GM10248 (cell line): Measurements from ENCODE around the gene FRMD5.

ENCODE experiments used
- CTCF ChIA-PET: fragments of 300-600 bp; sonication (Branson Sonifier 250); formaldehyde crosslinking; extraction: SDS; loops from one replicate; lab custom pipeline; 2021; ENCODE audit warnings: antibody characterized with exemption; lab: Yijun Ruan, JAX
- POLR2A ChIA-PET: fragments of 350-650 bp; sonication (Branson Sonifier 250); formaldehyde crosslinking; extraction: SDS; loops from one replicate; lab custom pipeline; 2020; ENCODE audit warnings: antibody characterized with exemption; lab: Yijun Ruan, JAX
- DNase-seq: peaks from one replicate; pipeline ENCODE4 v3.0.0; 2012; ENCODE audit errors: extremely low spot score
- CTCF ChIP-seq: IDR thresholded peaks from 2 replicates; pipeline ENCODE4 v1.5.1; 2012; ENCODE audit warnings: mild to moderate bottlenecking, low read depth; ENCODE audit errors: extremely low read depth, missing control alignments, control extremely low read depth

FRMD5 gene

DNA sequence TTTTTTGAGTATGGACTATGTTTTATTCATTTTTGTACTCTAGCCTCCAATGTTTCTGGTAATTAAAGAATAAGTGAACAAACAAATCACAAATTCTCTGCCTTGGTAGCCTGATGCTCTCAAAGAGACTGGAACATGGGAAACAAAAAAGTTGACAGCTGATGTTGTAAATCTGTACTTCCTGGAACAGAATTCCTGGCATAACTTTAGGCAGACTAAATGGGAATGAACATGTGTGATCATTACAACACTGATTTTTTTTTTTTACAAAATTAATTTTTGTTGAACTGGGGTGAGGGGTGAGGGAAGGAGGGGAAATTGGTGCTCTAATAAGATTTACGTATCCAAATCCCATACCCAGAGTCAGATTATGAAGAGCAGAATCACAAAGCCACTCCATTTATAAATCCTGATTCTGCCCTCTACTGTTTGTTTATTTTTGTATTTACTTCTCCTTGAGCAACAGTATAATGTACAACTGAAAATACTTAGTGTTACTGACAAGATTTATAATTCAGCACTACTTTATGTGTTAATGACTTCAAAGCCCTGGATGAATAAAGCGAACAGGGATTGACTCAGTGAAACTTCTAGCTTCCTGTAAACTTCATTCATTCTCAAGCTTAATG, 165.0 kb downstream of the FRMD5 start:
- CTCF ChIA-PET, result interaction anchor here (1.0 kb wide), 1 partner anchor 36 kb away, joined by 3 read pairs; no protein-coding TSS in a partner anchor
- no peak for TF ChIP-seq CTCF

DNA sequence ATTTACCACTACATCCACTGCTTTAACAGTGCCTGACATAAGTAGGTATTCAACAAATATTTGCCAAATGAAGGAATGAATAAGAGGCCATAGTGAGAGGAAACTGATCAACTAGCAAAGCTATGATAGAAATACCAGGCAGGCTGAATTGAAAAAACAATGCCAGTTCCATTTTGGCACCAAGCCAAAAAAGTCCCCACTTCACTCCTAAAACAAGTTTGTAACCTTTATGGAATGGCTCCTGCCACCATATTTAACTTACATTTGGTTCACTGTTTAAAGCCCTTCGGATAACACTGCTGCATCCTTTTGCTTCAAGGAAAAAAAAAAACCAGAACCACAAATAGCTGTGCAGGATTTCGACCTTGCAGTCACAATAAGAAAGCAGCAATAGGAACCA, 166.1 kb downstream of the FRMD5 start:
- ChIA-PET CTCF (interaction anchor here (1.0 kb wide), 1 partner anchor 37 kb away, joined by 3 read pairs; no protein-coding TSS in a partner anchor), POLR2A (no interaction called here)
- no peak for TF ChIP-seq CTCF
- no peak for DNase-seq

More for the DNA sequence above, 165.0 kb downstream of the FRMD5 start:
- POLR2A ChIA-PET, result no interaction called here
- DNase-seq, result no peak

DNA sequence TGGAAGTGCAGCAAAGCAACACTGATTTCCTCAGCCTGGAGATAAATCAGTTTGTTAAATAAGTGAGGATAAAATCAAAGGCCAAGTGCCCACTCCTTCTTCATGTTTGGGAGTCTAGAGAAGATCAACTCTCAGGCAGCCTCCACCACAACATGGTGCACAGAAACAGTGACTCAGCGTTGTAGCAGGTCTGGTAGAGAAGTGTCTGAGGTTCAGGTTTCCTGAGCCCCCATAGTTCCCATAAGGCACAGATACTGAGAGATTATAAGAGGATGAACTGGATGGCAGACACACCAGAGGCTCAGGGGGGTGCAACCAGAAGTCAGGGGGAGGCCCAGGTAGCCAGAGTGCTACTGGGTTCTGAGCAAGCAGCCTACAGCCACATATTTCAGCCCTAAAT, 166.7 kb downstream of the FRMD5 start:
- no peak for DNase-seq
- ChIA-PET POLR2A (no interaction called here), CTCF (no interaction called here)
- TF ChIP-seq CTCF, result no peak

GRCh38 chr15:44024155-44024554, 170.9 kb downstream of the FRMD5 start:
- no peak for DNase-seq
- no peak for TF ChIP-seq CTCF
- CTCF ChIA-PET, result no interaction called here
- POLR2A ChIA-PET, result no interaction called here

GRCh38 chr15:44023176-44023575, 171.9 kb downstream of the FRMD5 start:
- no peak for DNase-seq
- CTCF ChIA-PET, result interaction anchor here (1.0 to 1.8 kb wide), 5 partner anchors 13 to 119 kb away, joined by 3 to 5 read pairs (median 4); no protein-coding TSS in a partner anchor
- POLR2A ChIA-PET, result no interaction called here
- TF ChIP-seq CTCF, result no peak

- POLR2A ChIA-PET, result no interaction called here
- CTCF ChIA-PET, result interaction anchor here (1.0 kb wide), 1 partner anchor 15 kb away, joined by 3 read pairs; no protein-coding TSS in a partner anchor
- no peak for DNase-seq
- no peak for TF ChIP-seq CTCF
Observed at GRCh38 chr15:44018151-44018550, 176.9 kb downstream of the FRMD5 start.
